Jurkat, Clone E6-1 (cell line): Measurements from ENCODE around the gene REP15.
"Not testable (repeated sequence)": the region's sequence is repeated elsewhere in the genome, so short reads cannot be mapped to it uniquely, and the experiment has no call there.

Source experiments
- DNase-seq: peaks from one replicate; pipeline ENCODE4 v3.0.0-alpha.2; 2011; ENCODE audit warnings: low read depth, low spot score
- H3K4me3 ChIP-seq: 2 replicates; pipeline ENCODE4 v1.5.1; 2011; ENCODE audit warnings: mild to moderate bottlenecking, low read length, control low read depth, moderate library complexity

The REP15 gene

GRCh38 chr12:27693403-27693802 lies 2.8 kb upstream of the REP15 start:
- no peak overlapping the region for H3K4me3 ChIP-seq
- no peak for DNase-seq

DNA sequence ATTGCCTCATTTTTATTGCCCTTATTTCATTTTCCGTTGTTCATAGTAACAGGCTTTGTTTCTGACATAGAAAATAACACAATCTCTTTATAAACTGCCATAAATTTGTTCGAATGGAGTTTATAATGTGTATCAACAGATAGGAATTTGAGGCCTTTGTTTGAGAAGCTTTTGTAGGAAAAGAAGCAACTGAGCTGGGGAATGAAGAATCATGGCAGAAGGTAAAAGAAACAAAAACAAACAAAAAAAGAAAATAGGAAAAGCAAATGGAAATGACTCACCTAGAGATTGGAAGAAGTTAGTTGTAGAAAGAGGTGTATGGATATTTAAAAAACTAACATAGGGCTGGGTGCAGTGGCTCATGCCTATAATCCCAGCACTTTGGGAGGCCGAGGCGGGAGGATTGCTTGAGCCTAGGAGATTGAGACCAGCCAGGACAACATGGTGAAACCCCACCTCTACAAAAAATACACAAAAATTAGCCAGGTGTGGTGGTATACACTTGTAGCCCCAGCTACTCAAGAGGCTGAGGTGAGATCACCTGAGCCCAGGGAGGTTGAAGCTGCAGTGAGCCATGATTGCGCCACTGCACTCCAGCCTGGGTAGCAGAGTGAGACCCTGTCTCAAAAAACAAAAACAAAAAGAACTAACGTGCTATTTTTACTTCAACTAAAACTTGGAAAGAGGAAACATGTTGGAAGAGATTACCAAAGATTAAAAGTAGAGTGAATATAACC lies 523 bp upstream of the REP15 start:
- DNase-seq = no peak
- H3K4me3 ChIP-seq = no peak overlapping the region

DNA sequence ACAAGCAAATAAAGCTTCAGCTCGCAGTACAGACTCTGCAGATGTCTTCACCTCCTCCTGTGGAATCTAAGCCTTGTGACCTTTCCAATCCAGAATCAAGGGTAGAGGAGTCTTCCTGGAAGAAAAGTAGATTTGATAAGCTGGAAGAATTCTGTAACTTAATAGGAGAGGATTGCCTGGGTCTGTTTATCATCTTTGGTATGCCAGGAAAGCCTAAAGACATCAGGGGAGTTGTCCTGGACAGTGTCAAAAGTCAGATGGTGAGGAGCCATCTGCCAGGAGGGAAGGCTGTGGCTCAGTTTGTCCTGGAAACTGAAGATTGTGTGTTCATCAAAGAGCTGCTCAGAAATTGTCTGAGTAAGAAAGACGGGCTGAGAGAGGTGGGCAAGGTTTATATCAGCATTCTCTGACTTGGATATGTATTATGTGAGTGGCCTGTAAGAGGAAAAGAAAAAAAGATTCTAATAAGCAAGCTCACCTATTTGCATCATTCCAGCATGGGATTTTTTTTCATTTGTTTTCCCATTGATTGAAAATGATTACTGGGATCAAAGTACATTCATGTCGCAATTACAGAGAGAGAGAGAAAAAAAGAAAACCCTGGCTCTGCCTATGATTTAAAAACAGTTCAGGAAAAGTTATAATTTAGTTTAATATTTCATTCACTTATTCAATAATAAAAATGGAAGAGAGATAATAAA lies 767 bp downstream of the REP15 start:
- DNase-seq = no peak
- no peak overlapping the region for H3K4me3 ChIP-seq

GRCh38 chr12:27703720-27704452 lies 7.6 kb downstream of the REP15 start:
- DNase-seq = peak; percentile 69
- H3K4me3 ChIP-seq = no peak overlapping the region

DNA sequence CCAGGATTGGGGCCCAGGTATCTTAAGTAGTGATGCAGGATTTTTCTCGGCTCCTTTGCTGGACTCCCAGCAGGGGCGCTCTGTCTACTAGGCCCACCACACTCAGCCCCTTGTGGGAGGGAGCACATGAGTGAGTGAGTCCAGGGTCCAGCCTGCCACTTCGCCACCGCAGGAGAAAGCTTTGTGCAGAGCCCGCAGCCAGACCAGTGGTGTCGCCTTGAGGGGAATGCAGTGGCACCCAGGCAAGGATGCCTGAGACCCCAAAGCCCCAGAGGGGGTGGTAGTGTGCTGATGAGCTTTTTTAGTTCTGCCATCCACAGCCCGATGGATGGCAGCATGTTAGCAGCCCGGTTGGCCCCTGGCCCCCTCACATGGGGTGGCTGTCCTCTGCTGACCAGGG lies 9.0 kb downstream of the REP15 start:
- no peak for DNase-seq
- no peak overlapping the region for H3K4me3 ChIP-seq

DNA sequence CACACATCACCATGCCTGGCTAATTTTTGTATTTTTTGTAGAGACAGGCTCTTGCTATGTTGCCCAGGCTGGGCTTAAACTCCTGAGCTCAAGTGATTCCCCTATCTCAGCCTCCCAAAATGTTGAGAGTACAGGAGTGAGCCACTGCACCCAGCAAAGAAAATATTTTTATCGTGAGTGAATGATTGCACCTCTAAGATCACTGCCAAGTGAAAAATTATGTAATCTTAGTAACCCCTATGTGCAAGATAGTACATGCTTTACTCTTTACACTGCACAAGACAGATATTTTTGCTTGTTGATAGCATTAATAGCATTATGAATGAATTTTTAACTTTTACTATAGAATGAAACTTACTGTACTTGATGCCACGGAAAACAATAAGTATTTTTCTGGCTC lies 11.0 kb downstream of the REP15 start:
- no peak for DNase-seq
- no peak overlapping the region for H3K4me3 ChIP-seq

DNA sequence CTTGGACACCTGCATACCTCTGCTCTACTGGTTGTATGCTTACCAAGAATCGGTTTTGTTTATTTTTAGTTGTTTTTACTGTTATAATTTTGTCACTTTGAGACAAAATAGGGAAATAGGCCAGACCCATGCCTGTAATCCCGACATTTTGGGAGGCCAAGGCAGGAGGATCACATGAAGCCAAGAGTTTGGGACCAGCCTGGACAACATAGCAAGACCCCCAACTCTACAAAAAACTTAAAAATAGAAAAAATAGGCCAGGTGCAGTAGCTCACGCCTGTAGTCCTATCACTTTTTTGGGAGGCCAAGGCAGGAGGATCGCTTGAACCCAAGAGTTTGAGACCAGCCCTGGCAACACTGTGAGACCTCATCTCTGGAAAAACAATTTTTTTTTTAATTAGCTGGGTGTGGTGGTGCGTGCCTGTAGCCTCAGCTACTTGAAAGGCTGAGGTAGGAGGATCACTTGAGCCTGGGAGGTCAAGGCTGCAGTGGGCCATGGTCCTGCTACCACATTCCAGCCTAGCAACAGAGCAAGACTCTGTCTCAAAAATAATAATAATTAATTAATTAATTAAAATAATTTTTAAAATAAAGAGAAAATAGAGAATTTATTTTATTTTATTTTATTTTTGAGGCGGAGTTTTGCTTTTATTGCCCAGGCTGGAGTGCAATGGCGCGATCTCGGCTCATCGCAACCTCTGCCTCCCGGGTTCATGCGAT lies 13.1 kb downstream of the REP15 start:
- H3K4me3 ChIP-seq = no peak overlapping the region
- no peak for DNase-seq

- H3K4me3 ChIP-seq = peak overlapping the region; percentile 99
- DNase-seq = peak; percentile 10
Observed at GRCh38 chr12:27709932-27710591, 13.8 kb downstream of the REP15 start.

DNA sequence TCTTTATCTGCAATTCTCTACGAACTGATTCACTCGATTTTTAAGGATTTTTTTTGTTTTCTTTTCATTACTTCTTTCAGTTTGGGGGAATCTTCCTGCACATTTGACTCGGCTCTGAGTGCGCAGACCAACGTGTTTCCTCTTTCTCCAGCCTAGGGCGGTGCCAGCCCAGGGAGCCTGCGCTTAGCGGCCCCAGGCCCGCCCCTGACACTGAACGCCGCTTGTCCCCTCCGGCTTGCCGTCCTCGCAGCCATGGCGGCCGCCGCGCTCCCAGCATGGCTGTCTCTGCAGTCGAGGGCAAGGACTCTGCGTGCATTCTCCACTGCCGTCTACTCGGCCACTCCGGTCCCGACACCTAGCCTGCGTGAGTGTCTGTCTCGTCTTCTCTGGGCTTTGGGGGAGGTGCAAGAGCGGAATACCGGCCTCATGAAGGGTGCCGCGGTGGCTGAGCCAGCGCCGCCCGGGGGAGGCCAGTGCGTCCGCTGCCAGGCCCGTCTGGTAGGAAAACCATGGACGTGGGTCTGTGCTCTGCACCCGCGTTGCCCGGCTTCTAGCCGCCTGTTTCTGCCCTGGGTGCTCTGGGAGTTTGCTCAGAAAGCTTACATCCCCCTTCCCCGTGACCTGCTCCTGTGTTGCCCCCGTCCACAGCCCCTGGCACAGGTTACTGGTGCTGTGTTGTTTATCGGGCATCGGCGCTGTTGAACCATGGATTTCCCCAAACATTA lies 14.5 kb downstream of the REP15 start, which contains the start of gene MRPS35:
Gene MRPS35 (plus strand): TSS at position 241 of the 725 bp plus-strand sequence. CDS start 12 bp downstream, at position 253.
- peak within 1 kb of the TSS; percentile 99 for H3K4me3 ChIP-seq

GRCh38 chr12:27711317-27711682 lies 15.1 kb downstream of the REP15 start:
- peak; percentile 12 for DNase-seq
- peak overlapping the region; percentile 99 for H3K4me3 ChIP-seq

More for the DNA sequence above, 14.5 kb downstream of the REP15 start, which contains the start of gene MRPS35:
- DNase-seq = peak; percentile 84

DNA sequence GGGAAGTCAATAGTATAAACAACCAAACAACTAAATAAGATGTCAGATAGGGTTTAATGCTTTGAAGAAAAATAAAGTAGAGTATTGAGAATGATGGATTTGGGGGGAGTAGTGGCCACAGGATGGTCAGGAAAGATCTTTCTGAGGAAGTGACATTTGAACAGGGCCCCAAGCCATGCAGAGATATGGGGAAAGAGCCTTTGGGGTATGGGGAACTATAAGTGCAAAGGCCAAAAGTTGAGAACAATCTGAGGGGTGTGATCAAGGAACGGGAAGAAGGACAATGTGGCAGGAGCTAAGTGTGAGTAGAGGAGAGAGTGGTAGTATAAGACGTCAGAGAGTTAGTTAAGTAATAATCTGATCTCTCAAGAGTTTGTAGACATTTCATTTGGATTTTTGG lies 15.7 kb downstream of the REP15 start:
- no peak for DNase-seq
- peak overlapping the region; percentile 99 for H3K4me3 ChIP-seq

DNA sequence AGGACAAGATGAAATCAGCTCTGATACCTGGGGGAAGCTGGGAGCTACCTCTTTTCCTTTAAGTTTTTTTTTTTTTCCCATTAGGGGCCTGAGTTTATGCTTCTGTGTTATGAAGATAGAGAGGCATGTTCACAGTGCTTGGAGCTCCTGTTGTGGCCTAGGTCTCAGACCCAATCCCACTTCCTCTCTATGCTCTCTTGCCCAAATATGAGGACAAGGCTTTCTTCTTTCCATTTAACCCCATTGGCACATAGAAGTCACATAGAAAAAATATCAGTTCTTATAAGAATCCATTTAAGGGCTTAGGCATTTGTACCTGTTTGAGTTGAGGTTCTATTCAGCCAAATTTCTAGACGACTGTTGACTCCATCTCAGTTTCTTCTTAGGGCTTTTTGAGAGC lies 27.0 kb downstream of the REP15 start:
- no peak for DNase-seq
- H3K4me3 ChIP-seq = no peak overlapping the region

DNA sequence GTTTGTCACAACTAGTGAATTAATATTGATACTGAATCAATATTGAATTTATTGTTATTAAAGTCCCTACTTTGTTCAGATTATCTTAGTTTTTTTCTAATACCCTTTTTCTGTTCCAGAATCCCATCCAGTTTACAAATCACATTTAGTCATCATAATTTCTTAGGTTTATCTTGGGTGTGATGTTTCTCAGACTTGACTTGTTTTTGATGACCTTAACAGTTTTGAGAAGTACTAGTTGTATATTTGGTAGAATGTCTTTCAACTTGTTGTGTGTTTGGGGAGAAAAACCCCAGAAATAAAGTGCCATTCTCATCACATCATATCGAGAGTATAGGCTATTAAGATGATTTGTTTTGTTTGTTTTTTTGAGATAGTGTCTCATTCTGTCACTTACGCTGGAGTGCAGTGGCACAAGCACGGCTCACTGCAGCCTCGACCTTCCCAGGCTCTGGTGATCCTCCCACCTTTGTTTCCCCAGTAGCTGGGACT lies 33.9 kb downstream of the REP15 start:
- no peak overlapping the region for H3K4me3 ChIP-seq
- DNase-seq = no peak

GRCh38 chr12:27732281-27732680 lies 36.0 kb downstream of the REP15 start:
- peak; percentile 29 for DNase-seq

GRCh38 chr12:27733052-27733656 lies 36.9 kb downstream of the REP15 start:
- H3K4me3 ChIP-seq = no peak overlapping the region
- peak; percentile 32 for DNase-seq

More at GRCh38 chr12:27732281-27732680, 36.0 kb downstream of the REP15 start:
- H3K4me3 ChIP-seq = no peak overlapping the region

GRCh38 chr12:27733791-27734190 lies 37.5 kb downstream of the REP15 start:
- H3K4me3 ChIP-seq = no peak overlapping the region
- DNase-seq = no peak

DNA sequence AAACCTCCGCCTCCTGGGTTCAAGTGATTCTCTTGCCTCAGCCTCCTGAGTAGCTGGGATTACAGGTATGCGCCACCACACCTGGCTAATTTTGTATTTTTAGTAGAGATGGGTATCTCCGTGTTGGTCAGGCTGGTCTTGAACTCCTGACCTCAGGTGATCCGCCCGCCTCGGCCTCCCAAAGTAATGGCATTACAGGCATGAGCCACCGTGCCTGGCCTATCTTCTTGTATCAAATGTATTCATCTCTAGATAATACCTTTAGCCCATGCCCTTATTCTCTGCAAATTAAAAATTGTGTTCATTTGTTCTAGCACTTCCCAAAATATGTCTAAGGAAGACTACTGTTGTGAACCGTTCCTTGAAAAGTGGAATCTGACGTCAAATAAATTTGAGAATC lies 38.1 kb downstream of the REP15 start:
- not testable (repeated sequence) for H3K4me3 ChIP-seq, DNase-seq

DNA sequence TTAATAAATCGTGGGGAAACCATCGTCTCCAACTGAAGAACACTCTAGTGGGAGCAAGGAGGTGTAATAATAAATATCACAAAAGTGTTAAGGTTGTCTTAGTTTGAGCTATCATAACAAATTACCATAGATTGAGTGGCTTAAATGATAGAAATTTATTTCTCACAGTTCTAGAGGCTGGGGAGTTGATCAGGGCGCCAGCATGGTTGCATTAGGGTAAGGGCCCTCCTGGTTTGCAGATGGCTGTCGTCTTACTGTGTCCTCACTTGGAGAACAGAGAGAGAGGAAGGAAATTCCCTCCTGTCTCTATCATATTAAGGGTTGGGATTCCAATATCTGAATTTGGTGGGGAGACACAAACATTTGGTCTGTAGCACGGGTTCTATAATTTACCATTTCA lies 47.4 kb downstream of the REP15 start:
- no peak for DNase-seq
- no peak overlapping the region for H3K4me3 ChIP-seq
